Measurements from ENCODE around the gene PSMA8. TPM values are rescaled to one million over a fixed set of nuclear protein-coding genes. Genes with fewer than 3 reads are reported as not detected.
"Not testable (repeated sequence)": the region's sequence is repeated elsewhere in the genome, so short reads cannot be mapped to it uniquely, and the experiment has no call there.

The PSMA8 gene
- total RNA-seq: not detected

- DNase-seq: no peak
Observed at GRCh38 chr18:26133652-26134051, at the start of gene PSMA8. Gene PSMA8 (plus strand): TSS chr18:26133869. CDS start chr18:26133966, 97 bp downstream.

GRCh38 chr18:26085056-26085455 is 48.6 kb upstream of the PSMA8 start:
- DNase-seq: no peak

GRCh38 chr18:26086959-26087358 is 46.7 kb upstream of the PSMA8 start:
- DNase-seq: no peak

- DNase-seq: no peak
Observed at GRCh38 chr18:26088487-26088886, 45.2 kb upstream of the PSMA8 start.

- DNase-seq: peak; percentile 45
Observed at GRCh38 chr18:26089293-26090129, 44.2 kb upstream of the PSMA8 start.

- DNase-seq: peak; percentile 98
Observed at GRCh38 chr18:26090130-26091046, 43.3 kb upstream of the PSMA8 start, which contains the start of gene SS18. Gene SS18 (minus strand): TSS chr18:26090613. CDS start chr18:26090569, 44 bp downstream.

- no peak for DNase-seq
Observed at GRCh38 chr18:26091047-26091630, 42.5 kb upstream of the PSMA8 start.

GRCh38 chr18:26096852-26097251 is 36.8 kb upstream of the PSMA8 start:
- no peak for DNase-seq

GRCh38 chr18:26097563-26097962 is 36.1 kb upstream of the PSMA8 start:
- DNase-seq: no peak

GRCh38 chr18:26103579-26103978 is 30.1 kb upstream of the PSMA8 start:
- DNase-seq: no peak

GRCh38 chr18:26104035-26104434 is 29.6 kb upstream of the PSMA8 start:
- no peak for DNase-seq

GRCh38 chr18:26119246-26119645 is 14.4 kb upstream of the PSMA8 start:
- DNase-seq: no peak

GRCh38 chr18:26121476-26121875 is 12.2 kb upstream of the PSMA8 start:
- no peak for DNase-seq

- not testable (repeated sequence) for DNase-seq
Observed at GRCh38 chr18:26121994-26122393, 11.7 kb upstream of the PSMA8 start.

- DNase-seq: no peak
Observed at GRCh38 chr18:26127786-26128185, 5.9 kb upstream of the PSMA8 start.

GRCh38 chr18:26128192-26128591 is 5.5 kb upstream of the PSMA8 start:
- DNase-seq: not testable (repeated sequence)

GRCh38 chr18:26134107-26134506 is 438 bp downstream of the PSMA8 start:
- DNase-seq: no peak

GRCh38 chr18:26135548-26135947 is 1.9 kb downstream of the PSMA8 start:
- DNase-seq: no peak

- no peak for DNase-seq
Observed at GRCh38 chr18:26157326-26157725, 23.7 kb downstream of the PSMA8 start.

- DNase-seq: no peak
Observed at GRCh38 chr18:26159353-26159752, 25.7 kb downstream of the PSMA8 start.

- no peak for DNase-seq
Observed at GRCh38 chr18:26164571-26164970, 30.9 kb downstream of the PSMA8 start.

GRCh38 chr18:26167592-26167991 is 33.9 kb downstream of the PSMA8 start:
- not testable (repeated sequence) for DNase-seq

GRCh38 chr18:26175481-26175880 is 41.8 kb downstream of the PSMA8 start:
- no peak for DNase-seq
